Epithelial cell of esophagus (primary cell): ENCODE measurements around the gene DEAF1.

Experiments used
- DNase-seq: peaks from one replicate; pipeline ENCODE4 v3.0.0; 2010; ENCODE audit warnings: low read depth
- H3K4me3 ChIP-seq: 2 replicates; pipeline ENCODE4 v1.5.1; 2011; ENCODE audit warnings: mild to moderate bottlenecking, low read length, control low read depth
- TF ChIP-seq, protein P1 (sequence below): IDR thresholded peaks from 2 replicates; pipeline ENCODE4 v1.5.1; 2011; ENCODE audit warnings: low read depth, mild to moderate bottlenecking, low read length, control low read depth, inconsistent platforms; ENCODE audit not compliant: insufficient read depth; ENCODE audit errors: missing control alignments

The DEAF1 gene

DNA sequence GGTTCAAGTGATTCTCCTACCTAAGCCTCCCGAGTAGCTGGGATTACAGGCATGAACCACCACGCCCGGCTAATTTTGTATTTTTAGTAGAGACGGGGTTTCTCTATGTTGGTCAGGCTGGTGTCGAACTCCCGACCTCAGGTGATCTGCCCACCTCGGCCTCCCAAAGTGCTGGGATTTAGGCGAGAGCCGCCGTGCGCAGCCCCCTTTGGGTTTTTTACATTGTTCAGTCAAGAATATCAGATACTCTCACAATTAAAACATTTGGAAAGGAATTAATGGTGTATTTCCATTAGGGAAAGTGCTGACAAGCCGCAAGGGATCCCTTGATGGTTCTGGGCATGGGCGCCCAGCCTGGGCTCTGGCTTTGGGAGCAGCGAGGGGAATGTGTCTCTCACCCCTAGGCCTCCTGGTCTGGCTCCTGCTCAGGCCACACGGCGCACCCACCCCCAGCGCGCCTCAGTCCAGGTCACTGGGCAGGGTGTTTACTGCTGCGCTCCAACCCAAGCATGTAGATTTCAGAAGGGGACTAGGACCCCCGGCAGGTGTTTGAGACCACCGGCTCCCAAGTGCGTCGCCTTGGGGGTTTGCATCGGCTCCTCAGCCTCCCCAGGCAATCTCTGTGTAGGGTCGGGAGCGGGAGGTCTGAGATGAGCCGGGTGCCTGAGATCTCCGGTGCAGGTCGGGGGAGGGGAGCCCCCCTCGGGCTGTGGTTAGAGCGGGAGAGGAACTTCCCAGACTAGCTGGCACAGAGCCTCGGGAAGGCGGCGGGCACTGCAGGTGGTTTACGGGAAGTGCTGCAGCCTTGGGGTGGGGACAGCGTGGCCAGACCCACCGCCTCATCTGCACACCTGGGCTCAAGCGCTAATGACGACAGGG lies 78.5 kb downstream of the DEAF1 start:
- TF ChIP-seq, protein P1, sequence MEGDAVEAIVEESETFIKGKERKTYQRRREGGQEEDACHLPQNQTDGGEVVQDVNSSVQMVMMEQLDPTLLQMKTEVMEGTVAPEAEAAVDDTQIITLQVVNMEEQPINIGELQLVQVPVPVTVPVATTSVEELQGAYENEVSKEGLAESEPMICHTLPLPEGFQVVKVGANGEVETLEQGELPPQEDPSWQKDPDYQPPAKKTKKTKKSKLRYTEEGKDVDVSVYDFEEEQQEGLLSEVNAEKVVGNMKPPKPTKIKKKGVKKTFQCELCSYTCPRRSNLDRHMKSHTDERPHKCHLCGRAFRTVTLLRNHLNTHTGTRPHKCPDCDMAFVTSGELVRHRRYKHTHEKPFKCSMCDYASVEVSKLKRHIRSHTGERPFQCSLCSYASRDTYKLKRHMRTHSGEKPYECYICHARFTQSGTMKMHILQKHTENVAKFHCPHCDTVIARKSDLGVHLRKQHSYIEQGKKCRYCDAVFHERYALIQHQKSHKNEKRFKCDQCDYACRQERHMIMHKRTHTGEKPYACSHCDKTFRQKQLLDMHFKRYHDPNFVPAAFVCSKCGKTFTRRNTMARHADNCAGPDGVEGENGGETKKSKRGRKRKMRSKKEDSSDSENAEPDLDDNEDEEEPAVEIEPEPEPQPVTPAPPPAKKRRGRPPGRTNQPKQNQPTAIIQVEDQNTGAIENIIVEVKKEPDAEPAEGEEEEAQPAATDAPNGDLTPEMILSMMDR, result no peak
- no peak for DNase-seq
- H3K4me3 ChIP-seq, result no peak overlapping the region

DNA sequence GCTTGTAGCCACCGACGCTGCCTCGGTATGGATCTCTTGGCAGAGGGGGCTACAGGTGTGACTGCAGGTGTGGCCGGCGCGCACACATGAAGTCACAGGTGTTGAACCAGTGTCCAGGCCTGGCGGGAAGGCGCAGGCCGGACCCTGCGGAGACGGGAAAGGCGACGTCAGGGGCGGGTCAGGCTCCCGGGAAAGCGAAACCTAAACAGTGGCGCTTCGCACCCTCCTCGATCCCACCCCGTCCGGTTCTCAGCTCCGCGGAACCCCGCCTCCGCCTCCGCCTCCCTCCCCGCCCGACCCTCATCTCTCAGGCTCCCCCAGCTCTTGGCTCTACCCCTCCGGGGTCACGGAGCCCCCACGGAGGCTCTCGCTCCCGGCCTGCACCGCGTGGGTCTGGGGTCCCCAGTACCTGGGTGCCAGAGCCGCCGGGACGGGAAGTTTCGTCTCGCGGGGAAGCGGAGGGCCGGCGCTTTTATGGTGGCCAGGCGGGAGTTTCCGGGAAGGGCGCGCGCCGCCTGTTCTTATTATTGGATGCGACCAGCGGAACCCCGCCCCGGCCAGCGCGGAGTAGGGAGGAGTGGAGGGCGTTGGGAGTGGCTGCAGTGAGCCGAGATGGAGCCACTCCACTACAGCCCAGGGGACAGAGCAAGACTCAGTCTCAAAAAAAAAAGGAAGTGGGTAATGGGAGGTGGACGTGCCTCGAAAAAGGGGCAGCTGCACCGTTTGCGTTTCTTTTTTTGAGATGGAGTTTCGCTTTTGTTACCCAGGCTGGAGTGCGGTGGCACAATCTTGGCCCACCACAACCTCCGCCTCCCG lies 79.3 kb downstream of the DEAF1 start, which contains the start of gene IRF7:
IRF7 (minus strand) TSS at position 447 of the 816 bp plus-strand sequence. CDS start 586 bp downstream, outside the sequence.
- DNase-seq, result peak; percentile 93
- peak within 1 kb of the TSS; percentile 61 for H3K4me3 ChIP-seq
- TF ChIP-seq, protein P1, result no peak

DNA sequence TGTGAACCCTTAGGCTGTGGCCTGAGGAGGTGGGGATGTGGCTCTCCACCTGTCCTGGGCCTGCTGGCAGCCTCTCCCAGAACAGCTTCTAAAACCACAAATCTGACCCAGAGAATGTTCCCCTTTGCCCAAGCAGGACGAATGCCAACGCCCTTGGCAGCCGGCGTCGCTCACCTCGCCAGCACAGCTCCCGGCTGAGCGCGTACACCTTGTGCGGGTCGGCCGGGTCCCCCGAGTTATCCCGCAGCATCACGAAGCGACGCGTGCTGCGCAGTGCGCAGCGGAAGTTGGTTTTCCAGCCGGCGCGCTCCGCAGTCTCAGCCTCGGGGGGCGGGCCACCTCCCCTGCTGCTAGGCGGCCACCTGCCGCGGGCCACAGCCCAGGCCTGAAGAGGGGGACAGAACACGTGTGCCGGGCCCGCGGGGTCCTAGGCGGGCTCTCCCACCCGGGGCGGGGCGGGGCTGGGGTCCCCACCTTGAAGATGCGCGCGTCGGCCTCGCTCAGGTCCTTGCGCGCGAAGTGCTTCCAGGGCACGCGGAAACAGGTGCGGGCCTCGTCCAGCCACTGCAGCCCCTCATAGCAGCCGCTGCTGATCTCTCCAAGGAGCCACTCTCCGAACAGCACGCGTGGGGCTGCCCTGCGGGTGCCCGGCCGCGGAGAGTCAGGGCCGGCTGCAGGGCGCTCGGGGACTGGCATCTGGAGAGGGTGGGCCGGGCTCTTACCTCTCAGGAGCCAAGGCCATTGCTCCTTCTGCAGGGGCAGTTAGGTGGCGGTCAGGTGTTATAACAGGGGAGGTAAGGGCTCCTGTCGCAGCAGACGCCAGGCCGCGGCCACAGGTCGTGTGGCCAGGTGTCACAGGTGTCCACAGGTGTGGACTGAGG lies 80.2 kb downstream of the DEAF1 start:
- TF ChIP-seq, protein P1, result no peak
- DNase-seq, result peak; percentile 17
- peak overlapping the region; percentile 61 for H3K4me3 ChIP-seq

DNA sequence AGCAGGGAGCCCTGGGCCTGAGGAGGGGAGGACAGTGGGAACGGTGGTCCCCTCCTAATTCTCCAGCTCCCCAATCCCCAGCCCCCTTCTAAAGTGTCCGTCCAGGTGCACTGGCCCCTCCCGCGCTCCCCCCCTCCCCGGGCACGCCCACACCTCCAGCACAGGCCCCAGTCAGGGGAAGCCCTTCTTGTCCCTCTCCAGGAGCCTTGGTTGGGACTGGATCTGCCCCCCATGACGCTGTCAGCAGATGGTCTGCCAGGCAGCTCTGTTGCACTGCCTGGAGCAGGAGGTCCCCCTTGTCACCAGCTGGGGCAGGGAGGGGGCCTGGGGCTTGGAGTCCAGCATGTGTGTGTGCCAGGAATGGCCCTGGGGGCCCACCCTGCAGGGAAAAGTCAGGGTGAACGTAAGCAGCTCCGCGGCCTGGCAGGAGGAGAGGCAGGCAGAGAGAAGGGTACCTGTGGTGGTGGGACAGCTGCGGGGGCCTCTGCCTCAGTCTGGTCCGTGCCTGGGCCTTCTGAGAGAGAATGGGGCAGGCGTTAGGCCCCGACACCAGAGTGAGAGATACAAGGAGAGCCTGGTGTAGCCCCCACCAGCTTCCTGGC lies 80.9 kb downstream of the DEAF1 start:
- TF ChIP-seq, protein P1, result no peak
- no peak for DNase-seq

DNA sequence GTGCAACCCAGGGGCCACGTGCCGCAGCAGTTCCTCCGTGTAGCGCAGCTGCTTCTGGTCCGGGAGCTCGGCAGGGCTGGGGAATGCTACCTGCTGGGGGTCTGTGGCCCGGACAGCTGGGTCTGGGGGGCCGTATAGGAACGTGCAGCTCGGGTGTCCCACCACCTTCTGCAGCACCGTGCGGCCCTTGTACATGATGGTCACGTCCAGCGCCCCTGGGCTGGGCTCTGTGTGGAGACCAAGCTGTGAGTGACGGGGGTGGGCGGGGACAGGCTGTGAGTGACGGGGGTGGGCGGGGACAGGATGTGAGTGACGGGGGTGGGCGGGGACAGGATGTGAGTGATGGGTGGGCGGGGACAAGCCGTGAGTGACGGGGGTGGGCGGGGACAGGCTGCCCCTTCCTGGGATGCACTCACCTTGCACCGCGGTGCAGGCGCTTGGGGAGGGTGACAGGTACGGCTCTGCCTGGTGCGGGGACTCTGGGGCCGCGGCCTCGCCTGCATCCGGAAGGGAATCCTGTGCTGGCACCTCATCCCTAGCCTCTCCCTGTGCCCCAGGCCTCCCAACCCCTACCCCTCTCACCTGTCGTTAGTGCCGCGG lies 81.6 kb downstream of the DEAF1 start:
- TF ChIP-seq, protein P1, result no peak
- DNase-seq, result peak; percentile 86

More for the DNA sequence above, 80.9 kb downstream of the DEAF1 start:
- no peak overlapping the region for H3K4me3 ChIP-seq

DNA sequence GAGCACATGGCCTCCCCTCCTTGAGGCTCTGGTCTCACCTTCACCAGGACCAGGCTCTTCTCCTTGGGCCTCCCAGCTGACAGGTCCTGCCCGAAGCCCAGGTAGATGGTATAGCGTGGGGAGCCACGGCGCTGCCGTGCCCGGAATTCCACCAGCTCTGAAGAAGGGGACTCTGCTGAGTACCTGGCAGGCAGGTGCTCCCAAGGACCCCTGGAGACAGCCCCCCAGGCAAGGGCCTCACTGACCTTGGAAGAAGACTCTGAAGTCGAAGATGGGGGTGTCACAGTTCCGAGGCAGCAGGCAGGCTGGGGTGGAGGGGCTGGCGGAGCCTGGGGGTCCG lies 82.1 kb downstream of the DEAF1 start:
- DNase-seq, result no peak
- no peak overlapping the region for H3K4me3 ChIP-seq
- TF ChIP-seq, protein P1, result no peak

More for the DNA sequence above, 81.6 kb downstream of the DEAF1 start:
- no peak overlapping the region for H3K4me3 ChIP-seq
